RCC 7860 (cell line): ENCODE results near the gene TAF4B.
"Not testable (repeated sequence)": the region's sequence is repeated elsewhere in the genome, so short reads cannot be mapped to it uniquely, and the experiment has no call there.

Source experiments
- DNase-seq: peaks from one replicate; pipeline ENCODE4 v3.0.0-alpha.2; 2015; ENCODE audit warnings: low spot score
- FAIRE-seq: peaks from 2 replicates; lab custom pipeline; 2012; peaks lifted over from hg19 to GRCh38; lab: Jason Lieb, UNC

TAF4B gene, protein sequence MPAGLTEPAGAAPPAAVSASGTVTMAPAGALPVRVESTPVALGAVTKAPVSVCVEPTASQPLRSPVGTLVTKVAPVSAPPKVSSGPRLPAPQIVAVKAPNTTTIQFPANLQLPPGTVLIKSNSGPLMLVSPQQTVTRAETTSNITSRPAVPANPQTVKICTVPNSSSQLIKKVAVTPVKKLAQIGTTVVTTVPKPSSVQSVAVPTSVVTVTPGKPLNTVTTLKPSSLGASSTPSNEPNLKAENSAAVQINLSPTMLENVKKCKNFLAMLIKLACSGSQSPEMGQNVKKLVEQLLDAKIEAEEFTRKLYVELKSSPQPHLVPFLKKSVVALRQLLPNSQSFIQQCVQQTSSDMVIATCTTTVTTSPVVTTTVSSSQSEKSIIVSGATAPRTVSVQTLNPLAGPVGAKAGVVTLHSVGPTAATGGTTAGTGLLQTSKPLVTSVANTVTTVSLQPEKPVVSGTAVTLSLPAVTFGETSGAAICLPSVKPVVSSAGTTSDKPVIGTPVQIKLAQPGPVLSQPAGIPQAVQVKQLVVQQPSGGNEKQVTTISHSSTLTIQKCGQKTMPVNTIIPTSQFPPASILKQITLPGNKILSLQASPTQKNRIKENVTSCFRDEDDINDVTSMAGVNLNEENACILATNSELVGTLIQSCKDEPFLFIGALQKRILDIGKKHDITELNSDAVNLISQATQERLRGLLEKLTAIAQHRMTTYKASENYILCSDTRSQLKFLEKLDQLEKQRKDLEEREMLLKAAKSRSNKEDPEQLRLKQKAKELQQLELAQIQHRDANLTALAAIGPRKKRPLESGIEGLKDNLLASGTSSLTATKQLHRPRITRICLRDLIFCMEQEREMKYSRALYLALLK

DNA sequence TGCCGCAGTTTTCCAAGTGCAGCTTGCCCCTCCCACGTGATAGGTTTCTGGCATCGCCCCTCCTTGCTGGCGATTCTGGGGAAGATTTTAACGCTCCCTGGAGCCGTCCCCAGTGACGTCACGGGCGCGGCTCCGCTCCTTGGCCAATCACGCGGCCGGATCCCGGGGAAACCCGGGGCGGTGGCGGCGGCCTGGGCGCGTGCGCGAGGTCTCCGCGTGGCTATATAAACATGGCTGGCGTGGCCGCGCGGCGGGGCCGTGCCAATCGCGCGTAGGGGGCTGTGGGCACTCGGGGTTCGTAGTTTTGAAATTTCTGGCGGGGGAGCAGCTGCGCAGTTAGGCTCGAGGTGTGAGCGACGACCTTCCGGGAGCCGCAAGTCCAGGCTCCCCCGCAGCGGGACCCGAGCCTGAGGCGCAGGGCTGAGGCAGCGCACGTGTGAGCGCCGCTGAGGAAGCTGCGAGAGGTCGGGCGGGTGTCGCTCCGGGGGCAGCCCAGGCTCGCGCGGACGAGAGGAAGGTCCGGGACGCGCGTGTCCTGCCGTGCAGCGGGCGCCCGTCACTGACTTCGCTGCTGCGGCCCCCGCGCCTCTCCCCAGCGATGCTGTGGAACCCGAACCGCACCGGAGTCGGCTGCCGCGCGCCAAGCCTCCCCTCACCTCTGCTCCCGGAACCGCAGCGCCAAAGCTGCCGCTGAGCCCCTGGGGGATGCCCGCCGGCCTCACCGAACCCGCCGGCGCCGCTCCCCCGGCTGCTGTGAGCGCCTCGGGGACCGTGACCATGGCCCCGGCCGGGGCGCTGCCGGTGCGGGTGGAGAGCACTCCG, at the start of gene TAF4B:
Gene TAF4B (plus strand): TSS at position 217 of the 822 bp plus-strand sequence. CDS start 489 bp downstream, at position 706.
- DNase-seq (peak; percentile 70), FAIRE-seq (no peak)

- DNase-seq (no peak), FAIRE-seq (no peak)
Measured at GRCh38 chr18:26181343-26181826, 44.9 kb upstream of the TAF4B start.

- no peak for DNase-seq
- FAIRE-seq = no peak
Measured at GRCh38 chr18:26183395-26184112, 42.7 kb upstream of the TAF4B start.

DNA sequence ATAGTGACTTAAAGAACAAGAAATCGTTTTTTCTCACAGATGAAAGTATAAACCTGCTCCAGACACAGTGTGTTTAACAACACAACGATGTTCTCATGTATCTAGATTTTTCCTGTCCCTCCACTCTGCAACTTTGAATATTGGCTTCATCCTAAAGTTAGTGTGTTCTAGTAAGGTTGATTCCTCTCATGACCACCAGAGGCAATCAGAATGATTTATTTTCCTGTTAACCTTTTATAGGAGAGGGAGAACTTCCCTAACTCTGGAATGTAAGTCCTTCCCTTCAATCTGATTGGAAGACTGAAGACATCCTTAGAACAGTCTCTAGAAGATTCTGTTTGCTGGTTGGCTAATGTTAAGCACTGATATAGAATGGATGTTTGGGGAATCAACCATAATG, 41.0 kb upstream of the TAF4B start:
- FAIRE-seq (no peak), DNase-seq (no peak)

- FAIRE-seq (no peak), DNase-seq (no peak)
Measured at GRCh38 chr18:26190506-26190905, 35.7 kb upstream of the TAF4B start.

DNA sequence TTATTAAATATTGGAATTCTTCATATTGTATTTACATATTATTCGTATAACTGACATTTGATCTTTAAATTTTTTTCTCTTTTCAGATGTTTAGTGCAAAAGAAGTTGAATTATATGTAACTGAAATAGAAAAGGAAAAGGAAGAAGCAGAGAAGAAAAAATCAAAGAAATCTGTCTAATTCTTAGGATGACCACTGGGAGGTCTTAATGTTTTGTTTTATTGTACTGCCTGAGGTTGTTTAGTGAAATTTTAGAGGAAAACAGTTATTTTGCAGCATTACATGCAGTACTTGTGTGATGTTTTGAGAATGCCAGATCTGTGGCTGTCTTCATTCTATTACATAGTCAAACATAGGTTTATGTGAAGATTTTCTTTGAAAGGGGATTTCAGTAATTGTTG, 34.0 kb upstream of the TAF4B start:
- DNase-seq (no peak), FAIRE-seq (no peak)

GRCh38 chr18:26196605-26197004, 29.6 kb upstream of the TAF4B start:
- DNase-seq (no peak), FAIRE-seq (no peak)

- DNase-seq, FAIRE-seq: not testable (repeated sequence)
Measured at GRCh38 chr18:26202001-26202400, 24.2 kb upstream of the TAF4B start.

DNA sequence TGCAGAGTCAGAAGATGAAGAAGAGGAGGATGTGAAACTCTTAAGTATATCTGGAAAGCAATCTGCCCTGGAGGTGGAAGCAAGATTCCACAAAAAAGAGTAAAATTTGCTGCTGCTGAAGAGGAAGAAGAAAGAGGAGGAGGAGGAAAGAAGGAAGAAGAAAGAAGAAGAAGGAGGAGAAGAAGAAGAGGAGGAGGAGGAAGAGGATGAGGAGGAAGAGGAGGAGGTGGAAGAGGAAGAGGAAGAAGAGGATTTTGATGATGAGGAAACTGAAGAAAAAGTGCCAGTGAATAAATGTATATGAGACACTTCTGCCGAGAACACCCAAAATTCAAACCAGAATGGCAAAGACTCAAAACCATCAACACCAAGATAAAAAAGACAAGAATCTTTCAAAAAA, 20.9 kb upstream of the TAF4B start:
- DNase-seq (no peak), FAIRE-seq (no peak)

- FAIRE-seq (peak; percentile 50), DNase-seq (peak; percentile 17)
Measured at GRCh38 chr18:26206488-26206887, 19.8 kb upstream of the TAF4B start.

DNA sequence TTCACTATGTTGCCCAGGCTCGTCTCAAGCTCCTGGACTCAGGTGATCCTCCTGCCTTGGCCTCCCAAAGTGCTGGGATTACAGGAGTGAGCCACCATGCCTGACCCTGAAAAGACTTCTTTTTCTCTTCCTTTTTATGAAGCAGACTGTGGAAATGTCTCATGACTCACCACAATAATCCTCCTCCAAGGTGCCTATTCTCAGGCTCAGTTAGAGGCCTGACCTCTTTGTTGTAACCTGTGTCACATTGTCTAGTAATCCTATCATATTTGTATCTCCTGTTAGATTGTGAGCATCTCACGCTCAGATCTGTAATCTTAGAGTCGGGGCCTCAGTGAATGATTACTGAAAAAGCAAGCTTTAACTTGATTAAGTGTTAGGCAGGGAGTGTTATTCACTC, 18.3 kb upstream of the TAF4B start:
- no peak for FAIRE-seq
- DNase-seq = no peak

DNA sequence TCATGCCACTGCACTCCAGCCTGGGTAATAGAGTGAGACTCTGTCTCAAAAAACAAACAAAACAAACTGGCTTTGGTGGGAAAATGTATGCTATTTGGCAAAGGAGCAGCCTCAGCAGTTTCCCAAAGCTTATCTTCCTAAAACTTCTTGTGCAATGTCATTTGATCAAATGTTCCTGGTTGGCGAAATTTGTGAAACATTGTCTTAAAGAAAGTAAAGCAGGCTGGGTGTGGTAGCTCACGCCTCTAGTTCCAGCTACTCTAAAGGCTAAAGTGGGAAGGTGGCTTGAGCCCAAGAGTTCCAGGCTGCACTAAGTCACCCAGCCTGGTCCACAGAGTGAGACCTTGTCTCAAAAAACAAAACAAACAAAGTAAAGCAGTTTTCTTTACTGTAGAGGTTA, 17.3 kb upstream of the TAF4B start:
- DNase-seq (no peak), FAIRE-seq (no peak)

DNA sequence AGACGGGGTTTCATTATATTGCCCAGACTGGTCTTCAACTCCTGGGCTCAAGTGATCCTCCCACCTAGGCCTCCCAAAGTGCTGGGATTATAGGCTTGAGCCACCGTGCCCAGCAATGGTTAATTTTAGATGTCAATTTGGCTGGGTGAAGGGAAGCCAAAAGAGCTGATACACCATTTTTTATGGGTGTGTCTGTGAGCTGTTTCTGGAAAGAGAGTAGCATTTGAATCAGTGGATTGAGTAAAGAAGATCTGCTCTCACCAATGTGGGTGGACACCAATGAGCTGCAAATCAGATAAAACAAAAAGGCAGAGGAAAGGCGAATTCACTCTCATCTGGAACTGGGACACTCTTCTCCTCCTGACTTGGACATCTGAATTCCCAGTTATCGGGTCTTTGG, 16.1 kb upstream of the TAF4B start:
- DNase-seq (no peak), FAIRE-seq (no peak)

DNA sequence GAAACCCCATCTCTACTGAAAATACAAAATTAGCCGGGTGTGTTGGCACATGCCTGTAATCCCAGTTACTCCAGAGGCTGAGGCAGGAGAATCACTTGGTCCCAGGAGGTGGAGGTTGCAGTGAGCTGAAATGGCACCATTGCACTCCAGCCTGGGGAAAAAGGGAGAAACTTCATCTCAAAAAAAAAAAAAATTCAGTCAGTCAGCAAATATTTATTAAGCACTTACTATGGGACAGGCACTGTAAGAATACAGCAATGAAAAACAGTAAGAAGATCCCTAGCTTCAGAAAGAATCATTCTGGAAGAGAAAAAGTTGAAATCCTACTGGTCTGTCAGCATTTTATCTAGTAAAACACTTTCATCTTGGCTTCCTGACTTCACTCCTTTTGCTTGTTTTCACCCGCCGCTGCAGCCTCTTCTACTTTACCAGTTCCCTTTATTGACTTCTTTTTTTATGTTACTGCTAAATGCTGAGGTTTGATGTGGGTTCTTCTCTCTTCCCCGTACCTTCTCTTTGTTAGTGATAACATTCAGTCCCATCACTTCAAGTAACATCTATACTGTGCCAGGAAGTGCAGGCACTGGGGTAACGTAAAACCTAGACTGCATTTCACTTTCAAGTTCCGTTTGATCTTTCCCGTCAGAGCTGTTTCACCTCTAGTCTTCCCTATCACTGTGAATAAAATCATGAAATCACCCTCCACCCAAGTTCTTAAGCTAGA, 10.8 kb upstream of the TAF4B start:
- no peak for DNase-seq

GRCh38 chr18:26225022-26225693, 1.1 kb upstream of the TAF4B start:
- FAIRE-seq = no peak
- no peak for DNase-seq

More for the DNA sequence above, 10.8 kb upstream of the TAF4B start:
- FAIRE-seq = no peak

DNA sequence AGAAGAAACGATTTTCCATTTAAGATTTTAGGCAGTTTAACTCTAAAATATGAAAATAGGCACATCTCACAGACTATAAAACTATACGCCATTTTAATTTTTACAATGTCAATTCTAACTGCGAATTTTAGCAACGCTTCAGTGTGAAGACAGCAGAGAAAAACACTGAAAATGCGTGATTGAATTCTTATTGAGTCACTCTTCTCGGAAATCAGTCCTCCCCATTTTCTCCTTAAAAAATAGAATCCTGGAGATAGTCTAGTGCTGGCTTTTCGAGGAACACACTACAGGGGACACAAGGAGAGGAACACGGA, 373 bp upstream of the TAF4B start:
- DNase-seq = no peak
- FAIRE-seq = no peak

GRCh38 chr18:26227051-26227670, 916 bp downstream of the TAF4B start:
- no peak for DNase-seq
- FAIRE-seq = no peak

DNA sequence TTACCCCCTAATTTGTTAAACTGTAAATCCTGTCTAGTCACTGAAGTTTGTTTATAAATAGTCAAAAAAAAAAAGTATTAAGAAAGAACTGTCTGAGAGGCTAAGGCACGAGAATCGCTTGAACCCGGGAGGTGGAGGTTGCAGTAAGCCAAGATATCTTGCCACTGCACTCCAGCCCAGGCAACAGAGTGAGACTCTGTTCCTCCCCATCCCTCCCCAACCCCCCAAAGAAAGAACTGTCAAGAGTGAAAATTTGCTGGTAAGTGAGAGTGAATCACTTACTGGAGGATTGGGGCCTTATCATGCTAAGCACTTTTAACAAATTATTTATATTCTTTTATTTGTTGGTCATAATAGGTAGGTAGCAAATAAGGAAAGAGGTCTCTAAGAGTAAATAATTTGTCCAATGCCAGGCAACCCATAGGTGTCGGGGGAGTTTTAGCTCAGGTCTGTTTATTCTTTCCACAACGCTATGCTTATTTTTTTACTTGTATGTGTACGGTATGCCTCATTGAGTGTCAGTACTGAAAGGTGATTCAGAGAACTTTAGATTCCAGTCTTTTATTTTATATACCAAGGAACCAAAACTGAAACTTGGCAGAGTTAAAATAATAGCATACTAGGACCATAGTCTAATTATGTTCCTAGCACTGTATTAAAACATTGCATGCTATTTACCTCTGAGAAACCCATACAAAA, 2.5 kb downstream of the TAF4B start:
- DNase-seq = no peak
- no peak for FAIRE-seq
